Panc1 (cell line): Measurements from ENCODE around the gene TP53I3. TPM values are rescaled to one million over a fixed set of nuclear protein-coding genes. Genes with fewer than 3 reads are reported as not detected.
A peak's percentile ranks its signal among the peaks of the same experiment; 100 is the strongest.

ENCODE experiments used
- ATAC-seq: fragments of 200-7000 bp; cut with Tn5 transposase; 2 replicates; pipeline ENCODE4 v1.9.1; 2020; ENCODE audit warnings: mild to moderate bottlenecking, moderate library complexity
- BruUV-seq: library from RNA; stranded (reverse); fragments of 400-500 nt; replicated peaks from 2 replicates; lab custom pipeline; 2021; lab: Mats Ljungman, UMichigan
- CTCF ChIA-PET: fragments of 300-600 bp; sonication (Branson Sonifier 250); formaldehyde crosslinking; loops from one replicate; lab custom pipeline; 2022; ENCODE audit warnings: antibody characterized with exemption; lab: Charles Lee
- POLR2A ChIA-PET: fragments of 300-600 bp; sonication (Branson Sonifier 250); formaldehyde crosslinking; loops from one replicate; lab custom pipeline; 2022; ENCODE audit warnings: antibody characterized with exemption; lab: Charles Lee
- DNase-seq: peaks from one replicate; pipeline ENCODE4 v3.0.0-alpha.2; 2010; ENCODE audit warnings: low read depth, low spot score
- H3K27ac ChIP-seq: 2 replicates; pipeline ENCODE4 v1.5.1; 2011; ENCODE audit warnings: mild to moderate bottlenecking, low read length, inconsistent platforms
- H3K27me3 ChIP-seq: fragments of 200-500 bp; sonication (Bioruptor generic); 2 replicates; pipeline ENCODE4 v1.6.0; 2014; ENCODE audit warnings: low read length, inconsistent platforms; ENCODE audit not compliant: control insufficient read depth, insufficient read depth
- H3K36me3 ChIP-seq: fragments of 200-500 bp; sonication (Bioruptor generic); 2 replicates; pipeline ENCODE4 v1.5.1; 2014; ENCODE audit warnings: inconsistent platforms, mild to moderate bottlenecking, low read length, moderate library complexity; ENCODE audit not compliant: control insufficient read depth, insufficient read depth
- H3K4me1 ChIP-seq: 2 replicates; pipeline ENCODE4 v1.5.1; 2011; ENCODE audit warnings: inconsistent platforms, mild to moderate bottlenecking, low read length, moderate library complexity; ENCODE audit not compliant: control insufficient read depth, insufficient read depth
- H3K4me3 ChIP-seq, 2 experiments: 2 replicates each; pipeline ENCODE4 v1.5.1; 2011 to 2012; ENCODE audit warnings: low read depth in 2 of 2, low read length in 2 of 2, mild to moderate bottlenecking in 2 of 2, inconsistent platforms in 1 of 2, moderate library complexity in 1 of 2
- H3K9me3 ChIP-seq: fragments of 200-500 bp; sonication (Bioruptor generic); 2 replicates; pipeline ENCODE4 v1.5.1; 2014; ENCODE audit warnings: low read depth, mild to moderate bottlenecking, inconsistent platforms, low read length, moderate library complexity; ENCODE audit not compliant: control insufficient read depth, insufficient read depth
- CTCF ChIP-seq: fragments of 450-650 bp; IDR thresholded peaks from 2 replicates; pipeline ENCODE4 v1.5.1; 2017; ENCODE audit warnings: mild to moderate bottlenecking
- POLR2AphosphoS5 ChIP-seq: IDR thresholded peaks from 2 replicates; pipeline ENCODE4 v1.6.1; 2012; ENCODE audit warnings: mild to moderate bottlenecking, low read depth, low read length, moderate library complexity
- REST ChIP-seq, 2 experiments: IDR thresholded peaks; 2 replicates each; pipeline ENCODE4 v1.6.1; 2011 to 2012; ENCODE audit warnings: low read depth in 2 of 2, control low read depth in 1 of 2, low read length in 1 of 2, mild to moderate bottlenecking in 1 of 2, moderate library complexity in 1 of 2; ENCODE audit not compliant: insufficient read depth in 1 of 2
- SIN3A ChIP-seq: IDR thresholded peaks from 2 replicates; pipeline ENCODE4 v1.6.1; 2012; ENCODE audit warnings: low read depth, mild to moderate bottlenecking, low read length, moderate library complexity, borderline replicate concordance; ENCODE audit not compliant: insufficient read depth
- TCF7L2 ChIP-seq: IDR thresholded peaks from 2 replicates; pipeline ENCODE4 v1.6.1; 2011; ENCODE audit warnings: mild to moderate bottlenecking, low read depth, low read length, inconsistent platforms
- in situ Hi-C: cut with HindIII; loops from 2 replicates; pipeline ENCODE4 v1.10.0; 2016; ENCODE audit warnings: low sequenced_read_pairs, low pct_unique_long_range_greater_than_20kb
- intact Hi-C: fragments of 100-400 bp; cut with micrococcal nuclease; formaldehyde crosslinking; loops from one replicate; pipeline ENCODE4 v1.10.0; 2022; ENCODE audit not compliant: unreplicated experiment
- total RNA-seq: library from RNA; stranded (reverse); gene quantifications from one replicate; pipeline ENCODE4 v1.2.1, GENCODE V29; 2021; ENCODE audit not compliant: unreplicated experiment

Gene TP53I3
- total RNA-seq, 1 experiment from 2014 or later, result 51.3 TPM

- peaks cover 13% of the 10 kb centered on the region; the same call in 1 of the 2 replicates for H3K4me1 ChIP-seq
- H3K27me3 ChIP-seq, result no peaks in the 10 kb centered on the region
- TSS peak; percentile 60 for BruUV-seq
- no peak for TF ChIP-seq REST (IDR thresholded peaks at IDR 0.05; ENCODE audit: insufficient read depth in 1 of 2, low read depth in 2 of 2, low read length in 1 of 2)
- ChIA-PET POLR2A (no interaction called here), CTCF (no interaction called here)
- intact Hi-C loops, result no loop called here
- in situ Hi-C loops, result no loop called here
- no peak for DNase-seq
- no peak for ATAC-seq
- peak overlapping the region; percentile 96 to 97 for H3K4me3 ChIP-seq
- no peaks in the 10 kb centered on the region for H3K9me3 ChIP-seq
- peak overlapping the region; percentile 83 for H3K27ac ChIP-seq
- peaks cover 15% of the 10 kb centered on the region for H3K36me3 ChIP-seq
Measured at GRCh38 chr2:24077879-24078278, 6.8 kb downstream of the TP53I3 start.

GRCh38 chr2:24077535-24077877, 7.1 kb downstream of the TP53I3 start:
- Histone ChIP-seq H3K27me3 (no peaks in the 10 kb centered on the region), H3K4me1 (peaks cover 13% of the 10 kb centered on the region; the same call in 1 of the 2 replicates), H3K27ac (peak overlapping the region; percentile 83), H3K4me3 (peak overlapping the region; percentile 96 to 97), H3K36me3 (peaks cover 16% of the 10 kb centered on the region), H3K9me3 (no peaks in the 10 kb centered on the region)
- DNase-seq, result no peak
- BruUV-seq, result no TSS peak
- in situ Hi-C loops, result no loop called here
- TF ChIP-seq REST (IDR thresholded peaks at IDR 0.05; ENCODE audit: insufficient read depth in 1 of 2, low read depth in 2 of 2, low read length in 1 of 2), result no peak
- ATAC-seq, result no peak
- ChIA-PET POLR2A (no interaction called here), CTCF (interaction anchor here (0.6 kb wide), 1 partner anchor 245 kb away, joined by 5 read pairs; no protein-coding TSS in a partner anchor)
- intact Hi-C loops, result no loop called here

GRCh38 chr2:24076849-24077534, 7.6 kb downstream of the TP53I3 start:
- peaks cover 13% of the 10 kb centered on the region; the same call in 1 of the 2 replicates for H3K4me1 ChIP-seq
- TF ChIP-seq SIN3A, result peak; percentile 54; the same call in 1 of the 2 replicates
- no peak for TF ChIP-seq REST (IDR thresholded peaks at IDR 0.05; ENCODE audit: insufficient read depth in 1 of 2, low read depth in 2 of 2, low read length in 1 of 2)
- TF ChIP-seq TCF7L2, result no peak
- no peak for TF ChIP-seq CTCF
- TF ChIP-seq POLR2AphosphoS5, result peak; percentile 46; the same call in 1 of the 2 replicates
- ATAC-seq, result peak; percentile 60
- no peaks in the 10 kb centered on the region for H3K27me3 ChIP-seq
- H3K4me3 ChIP-seq, result peak overlapping the region; percentile 96 to 97
- H3K9me3 ChIP-seq, result no peaks in the 10 kb centered on the region
- POLR2A ChIA-PET, result interaction anchor here (0.5 to 1.0 kb wide), 4 partner anchors 14 to 180 kb away, joined by 3 to 6 read pairs (median 3); no protein-coding TSS in a partner anchor
- no TSS peak for BruUV-seq
- CTCF ChIA-PET, result interaction anchor here (0.5 to 1.9 kb wide), 3 partner anchors 150 to 252 kb away, joined by 4 to 6 read pairs (median 5); partner anchors contain the start of gene ATAD2B
- intact Hi-C loops, result no loop called here
- peak overlapping the region; percentile 83 for H3K27ac ChIP-seq
- in situ Hi-C loops, result no loop called here
- DNase-seq, result no peak
- peaks cover 16% of the 10 kb centered on the region for H3K36me3 ChIP-seq
